ENCODE results near the gene TMEM132D. TPM values are rescaled to one million over a fixed set of nuclear protein-coding genes. Genes with fewer than 3 reads are reported as not detected.

Gene TMEM132D
- total RNA-seq, 1 experiment from 2014 or later, result not detected

DNA sequence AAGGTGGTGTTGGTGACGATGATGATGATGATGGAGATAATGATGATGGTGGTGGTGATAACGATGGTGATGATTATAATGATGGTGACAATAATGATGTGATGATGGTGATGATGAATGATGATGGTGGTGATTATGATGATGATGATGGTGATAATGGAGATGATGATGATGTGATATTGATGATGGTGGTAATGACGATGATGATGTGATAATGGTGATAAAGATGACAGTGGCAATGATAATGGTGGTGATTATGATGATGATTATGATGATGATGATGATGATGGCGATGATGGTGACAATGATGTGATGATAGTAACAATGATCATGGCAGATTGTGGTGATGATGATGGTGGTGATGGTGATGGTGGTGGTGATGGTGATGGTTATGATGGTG is 532.6 kb downstream of the TMEM132D start:
- no peak for DNase-seq (ENCODE audit: low spot score)
- CTCF ChIA-PET, result no interaction called here
- Histone ChIP-seq H3K36me3 (ENCODE audit: insufficient read depth, low read length, poor library complexity, severe bottlenecking) (no peaks in the 10 kb centered on the region), H3K4me3 (ENCODE audit: low read depth, low read length, poor library complexity, severe bottlenecking) (no peak overlapping the region), H3K9me3 (ENCODE audit: low read depth, low read length, poor library complexity, severe bottlenecking) (peaks cover 23% of the 10 kb centered on the region), H3K27ac (ENCODE audit: low read depth, low read length, poor library complexity, severe bottlenecking) (no peak overlapping the region), H3K27me3 (replicated peaks; ENCODE audit: insufficient read depth, low read depth, low read length, poor library complexity) (no peaks in the 10 kb centered on the region), H3K4me1 (ENCODE audit: insufficient read depth, low read length, poor library complexity, severe bottlenecking) (no peaks in the 10 kb centered on the region)
- TF ChIP-seq, protein P1, sequence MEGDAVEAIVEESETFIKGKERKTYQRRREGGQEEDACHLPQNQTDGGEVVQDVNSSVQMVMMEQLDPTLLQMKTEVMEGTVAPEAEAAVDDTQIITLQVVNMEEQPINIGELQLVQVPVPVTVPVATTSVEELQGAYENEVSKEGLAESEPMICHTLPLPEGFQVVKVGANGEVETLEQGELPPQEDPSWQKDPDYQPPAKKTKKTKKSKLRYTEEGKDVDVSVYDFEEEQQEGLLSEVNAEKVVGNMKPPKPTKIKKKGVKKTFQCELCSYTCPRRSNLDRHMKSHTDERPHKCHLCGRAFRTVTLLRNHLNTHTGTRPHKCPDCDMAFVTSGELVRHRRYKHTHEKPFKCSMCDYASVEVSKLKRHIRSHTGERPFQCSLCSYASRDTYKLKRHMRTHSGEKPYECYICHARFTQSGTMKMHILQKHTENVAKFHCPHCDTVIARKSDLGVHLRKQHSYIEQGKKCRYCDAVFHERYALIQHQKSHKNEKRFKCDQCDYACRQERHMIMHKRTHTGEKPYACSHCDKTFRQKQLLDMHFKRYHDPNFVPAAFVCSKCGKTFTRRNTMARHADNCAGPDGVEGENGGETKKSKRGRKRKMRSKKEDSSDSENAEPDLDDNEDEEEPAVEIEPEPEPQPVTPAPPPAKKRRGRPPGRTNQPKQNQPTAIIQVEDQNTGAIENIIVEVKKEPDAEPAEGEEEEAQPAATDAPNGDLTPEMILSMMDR (conservative IDR thresholded peaks at IDR 0.05; ENCODE audit: low read depth, low read length), result no peak
- TF ChIP-seq EZH2 (IDR thresholded peaks at IDR 0.05; ENCODE audit: borderline replicate concordance, low read depth, low read length, poor library complexity, severe bottlenecking), result no peak
- intact Hi-C loops (cut with micrococcal nuclease; ENCODE audit: unreplicated experiment), result no loop called here
- BruUV-seq (replicated peaks), result no TSS peak
- POLR2A ChIA-PET (ENCODE audit: low non-redundant PET), result no interaction called here

DNA sequence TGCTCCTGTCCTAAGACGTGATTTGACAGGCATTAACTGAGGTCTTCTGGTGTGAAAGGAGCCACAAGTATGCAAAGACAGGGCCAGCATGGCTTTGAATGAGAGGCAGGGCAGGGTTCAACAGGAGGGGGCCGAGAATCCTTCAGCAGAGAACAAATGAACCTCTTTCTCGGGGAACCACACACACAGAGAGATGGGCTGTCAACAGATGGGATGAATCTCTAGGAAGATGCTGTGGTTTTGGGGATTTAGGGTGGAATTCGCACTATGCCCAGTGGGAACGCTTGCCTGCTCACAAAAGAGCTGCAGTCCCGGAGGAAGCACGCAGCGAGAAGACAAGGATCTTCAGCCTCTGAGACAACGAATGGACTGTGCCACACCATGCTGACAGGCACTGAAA is 537.2 kb downstream of the TMEM132D start:
- ChIA-PET POLR2A (ENCODE audit: low non-redundant PET) (no interaction called here), CTCF (no interaction called here)
- H3K27ac ChIP-seq (ENCODE audit: low read depth, low read length, poor library complexity, severe bottlenecking), result no peak overlapping the region
- H3K9me3 ChIP-seq (ENCODE audit: low read depth, low read length, poor library complexity, severe bottlenecking), result peaks cover 17% of the 10 kb centered on the region
- no peaks in the 10 kb centered on the region for H3K4me1 ChIP-seq (ENCODE audit: insufficient read depth, low read length, poor library complexity, severe bottlenecking)
- no peak overlapping the region for H3K4me3 ChIP-seq (ENCODE audit: low read depth, low read length, poor library complexity, severe bottlenecking)
- H3K27me3 ChIP-seq (replicated peaks; ENCODE audit: insufficient read depth, low read depth, low read length, poor library complexity), result no peaks in the 10 kb centered on the region
- no peak for DNase-seq (ENCODE audit: low spot score)
- no TSS peak for BruUV-seq (replicated peaks)
- H3K36me3 ChIP-seq (ENCODE audit: insufficient read depth, low read length, poor library complexity, severe bottlenecking), result no peaks in the 10 kb centered on the region
- TF ChIP-seq, protein P1 (conservative IDR thresholded peaks at IDR 0.05; ENCODE audit: low read depth, low read length), result no peak
- no peak for TF ChIP-seq EZH2 (IDR thresholded peaks at IDR 0.05; ENCODE audit: borderline replicate concordance, low read depth, low read length, poor library complexity, severe bottlenecking)
- intact Hi-C loops (cut with micrococcal nuclease; ENCODE audit: unreplicated experiment), result no loop called here

DNA sequence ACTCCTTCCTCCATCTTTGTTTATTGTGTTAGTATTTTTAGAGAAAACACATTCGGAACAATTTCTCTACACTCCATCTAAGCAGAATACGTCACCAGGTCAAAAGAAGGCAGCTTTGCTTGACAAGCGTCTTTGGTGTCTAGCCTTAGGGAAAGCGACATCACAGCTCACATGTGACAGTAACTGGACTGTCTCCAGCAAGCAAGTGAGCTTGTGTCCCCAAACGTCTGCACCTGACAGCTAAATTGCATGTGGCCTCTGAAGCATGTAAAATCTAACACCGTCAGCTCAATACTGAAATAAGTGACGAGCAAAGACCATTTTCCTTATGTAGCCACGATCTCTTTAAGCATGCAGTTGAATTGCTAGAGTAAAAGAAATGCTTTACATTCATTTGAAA is 540.8 kb downstream of the TMEM132D start:
- Histone ChIP-seq H3K27ac (ENCODE audit: low read depth, low read length, poor library complexity, severe bottlenecking) (no peak overlapping the region), H3K27me3 (replicated peaks; ENCODE audit: insufficient read depth, low read depth, low read length, poor library complexity) (no peaks in the 10 kb centered on the region), H3K4me1 (ENCODE audit: insufficient read depth, low read length, poor library complexity, severe bottlenecking) (no peaks in the 10 kb centered on the region), H3K9me3 (ENCODE audit: low read depth, low read length, poor library complexity, severe bottlenecking) (peaks cover 3% of the 10 kb centered on the region), H3K4me3 (ENCODE audit: low read depth, low read length, poor library complexity, severe bottlenecking) (no peak overlapping the region), H3K36me3 (ENCODE audit: insufficient read depth, low read length, poor library complexity, severe bottlenecking) (no peaks in the 10 kb centered on the region)
- no TSS peak for BruUV-seq (replicated peaks)
- ChIA-PET POLR2A (ENCODE audit: low non-redundant PET) (no interaction called here), CTCF (no interaction called here)
- no peak for DNase-seq (ENCODE audit: low spot score)
- intact Hi-C loops (cut with micrococcal nuclease; ENCODE audit: unreplicated experiment), result no loop called here
- TF ChIP-seq, protein P1 (conservative IDR thresholded peaks at IDR 0.05; ENCODE audit: low read depth, low read length), result no peak
- no peak for TF ChIP-seq EZH2 (IDR thresholded peaks at IDR 0.05; ENCODE audit: borderline replicate concordance, low read depth, low read length, poor library complexity, severe bottlenecking)
